Heart left ventricle (tissue), 16 donors: ENCODE measurements around the gene TSPAN31. TPM values are rescaled to one million over a fixed set of nuclear protein-coding genes. Genes with fewer than 3 reads are reported as not detected.

Experiments
- ATAC-seq, 4 donors: fragments of 200-7000 bp; cut with Tn5 transposase; one replicate each; pipeline ENCODE4 v1.9.1; 2020 to 2022; ENCODE audit warnings: moderate library complexity in 4 of 4, mild to moderate bottlenecking in 3 of 4, moderate number of reproducible peaks in 1 of 4
- DNase-seq, 5 donors: peaks; one replicate each; pipeline ENCODE4 v3.0.0-alpha.2; 2020
- H3K27ac ChIP-seq, 12 donors: fragments of 200-600 bp; sonication (generic) in 4 of 12; one replicate each; pipeline versions ENCODE4 v1.5.0 to v1.8.0; 2016 to 2022; ENCODE audit warnings: mild to moderate bottlenecking in 2 of 12
- H3K27me3 ChIP-seq, 9 donors: fragments of 200-600 bp; sonication (generic) in 2 of 9; one replicate each; pipeline versions ENCODE4 v1.5.1 to v1.8.0; 2016 to 2022; ENCODE audit warnings: mild to moderate bottlenecking in 3 of 9
- H3K36me3 ChIP-seq, 9 donors: fragments of 200-600 bp; sonication (generic) in 2 of 9; one replicate each; pipeline versions ENCODE4 v1.5.0 to v1.8.0; 2018 to 2022; ENCODE audit warnings: mild to moderate bottlenecking in 2 of 9
- H3K4me1 ChIP-seq, 12 donors: fragments of 200-600 bp; sonication (generic) in 4 of 12; one replicate each; pipeline versions ENCODE4 v1.5.0 to v1.8.0; 2016 to 2022; ENCODE audit warnings: mild to moderate bottlenecking in 3 of 12
- H3K4me3 ChIP-seq, 12 donors: fragments of 200-600 bp; sonication (generic) in 4 of 12; one replicate each; pipeline versions ENCODE4 v1.5.0 to v1.8.0; 2017 to 2022; ENCODE audit warnings: mild to moderate bottlenecking in 9 of 12, moderate library complexity in 4 of 12
- H3K9me3 ChIP-seq, 12 donors: fragments of 200-600 bp; sonication (generic) in 4 of 12; one replicate each; pipeline versions ENCODE4 v1.5.0 to v1.8.0; 2016 to 2022; ENCODE audit warnings: mild to moderate bottlenecking in 1 of 12
- POLR2A ChIP-seq, 2 donors: fragments of 450-650 bp; IDR thresholded peaks; one replicate each; pipeline ENCODE4 v1.6.1; 2017; ENCODE audit warnings: antibody characterized with exemption in 2 of 2, mild to moderate bottlenecking in 2 of 2, moderate library complexity in 2 of 2
- WGBS, 4 donors: extraction: QIAGEN DNeasy Blood & Tissue Kit in 2 of 4; methylation state at CpG; one replicate each; pipeline versions ENCODE4 v1.1.5 to v1.1.7; 2013 to 2018; 5-methylcytosine and 5-hydroxymethylcytosine counted together
- intact Hi-C, 10 donors: fragments of 100-400 bp; cut with DNase I; formaldehyde crosslinking; loops; one replicate each; pipeline versions ENCODE4 v1.11.1 to v1.14.2; 2022
- long read RNA-seq, 3 donors: library from polyadenylated mRNA; unstranded; transcript quantifications; one replicate each; pipeline ENCODE4 v2.0.0, GENCODE V29; 2020 to 2021
- polyA plus RNA-seq, 2 donors: library from polyadenylated mRNA; stranded (reverse); fragments of 200-250 nt; gene quantifications; one replicate each; pipeline ENCODE4 v1.2.3, GENCODE V29; 2013
- total RNA-seq, 9 donors: library from RNA; depleted of rRNA in 2 of 9; stranded (reverse); fragments of >200 nt in 2 of 9; fragmentation: NEBNext Ultra II Directional in 3 of 9; extraction: Animal tissue kit (Norgen Biotek cat#: 25700) in 3 of 9; gene quantifications; one replicate each; pipeline versions ENCODE4 v1.1.0 to v1.2.4, GENCODE V29; 2016 to 2023
- TF ChIP-seq, protein P1 (sequence below), 12 donors: fragments of 200-600 bp; sonication (generic) in 4 of 12; IDR thresholded peaks; one replicate each; pipeline versions ENCODE4 v1.5.0 to v1.8.0; 2018 to 2022; ENCODE audit warnings: antibody characterized with exemption in 12 of 12, mild to moderate bottlenecking in 5 of 12
- donor health status: ischemic (EF 13 %, LVEDD 7.1; RV severe dilation, severe dysfunction).
- donor health status: healthy with polysubstance abuse.
- donor health status: DM: no; HTN: yes; CAD: no.
- donor health status: DM: no; HTN: no; CAD: no.
- donor health status: ischemic (EF 25% LVEDD 6.9; RV normal size, moderate dysfunction).
- donor health status: ischemic (EF 25% LVEDD 5.7; RV mildly dilated, moderate dysfunction).
- donor health status: healthy.
- donor health status: DM: yes; HTN: yes; CAD: no.
- donor health status: ischemic (EF 35%, LVEDD 5.7; RV mildly dilated, moderate dysfunction).
- donor health status: nonischemic (EF 11% LVEDD 7.7; RV severe dilation, severe dysfunction).
- donor health status: DM: yes; HTN: yes; CAD: no.
- donor health status: PGD.
- donor health status: ischemic (EF 29% LVEDD 5.4; RV normal size, mild dysfunction).
- donor health status: nonischemic (EF 23%, LVEDD 6.1; RV moderate dilation, normal function).

TSPAN31 gene, protein sequence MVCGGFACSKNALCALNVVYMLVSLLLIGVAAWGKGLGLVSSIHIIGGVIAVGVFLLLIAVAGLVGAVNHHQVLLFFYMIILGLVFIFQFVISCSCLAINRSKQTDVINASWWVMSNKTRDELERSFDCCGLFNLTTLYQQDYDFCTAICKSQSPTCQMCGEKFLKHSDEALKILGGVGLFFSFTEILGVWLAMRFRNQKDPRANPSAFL
- 10 to 100 TPM; 27.2 to 59.3 (median 31.4) TPM for total RNA-seq
- 10 to 100 TPM; 31.1 to 41.2 TPM for polyA plus RNA-seq
- long read RNA-seq, donor 1, transcript TSPAN31-201 (6 exons, 1,849 nt) = major isoform, 19 of 53 reads
- long read RNA-seq, donor 1, partial matches to known transcripts = 28 of 53 reads
- long read RNA-seq, donor 1, other reads (novel, unspliced or antisense) = 6 of 53 reads
- long read RNA-seq, donor 2, transcript TSPAN31-201 (6 exons, 1,849 nt) = major isoform, 140 of 173 reads
- long read RNA-seq, donor 2, partial matches to known transcripts = 15 of 173 reads
- long read RNA-seq, donor 2, other reads (novel, unspliced or antisense) = 16 of 173 reads
- long read RNA-seq, donor 3, transcript TSPAN31-201 (6 exons, 1,849 nt) = major isoform, 14 of 34 reads
- long read RNA-seq, donor 3, partial matches to known transcripts = 17 of 34 reads
- long read RNA-seq, donor 3, other reads (novel, unspliced or antisense) = 3 of 34 reads

DNA sequence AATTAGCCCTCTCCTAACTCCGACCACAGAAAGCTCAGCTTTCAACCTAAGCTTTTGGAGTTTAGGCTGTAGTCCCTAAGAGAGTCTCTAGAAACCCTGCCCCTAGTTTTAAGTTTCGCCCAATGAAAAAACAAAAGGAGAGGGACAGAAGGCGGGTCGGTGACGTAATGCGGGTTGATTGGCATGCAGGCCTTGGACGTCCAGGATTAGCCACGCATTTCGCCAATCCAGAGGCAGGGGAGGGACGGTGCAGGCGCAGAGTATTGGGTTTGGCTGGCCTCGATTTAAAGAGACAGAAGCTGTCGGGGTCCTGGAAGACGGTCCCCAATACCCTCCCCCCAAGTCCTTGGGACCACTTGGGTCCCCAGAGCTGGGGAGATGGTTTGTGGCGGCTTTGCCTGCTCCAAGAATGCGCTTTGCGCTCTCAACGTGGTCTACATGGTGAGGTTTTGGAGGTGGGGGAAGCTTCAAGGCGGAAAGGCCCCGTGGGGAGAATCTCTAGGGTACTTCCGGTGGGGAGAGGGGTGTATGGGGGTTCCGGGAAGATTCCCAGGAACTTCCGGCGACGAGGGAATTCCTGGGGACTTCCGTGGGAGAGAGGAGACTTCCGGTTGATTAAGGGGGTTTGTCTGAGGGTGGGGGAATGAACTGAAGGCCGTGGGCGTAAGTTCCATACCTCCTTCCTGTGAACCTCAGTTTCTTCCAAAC is at the start of gene TSPAN31:
TSS of gene TSPAN31 (plus strand) at position 263 of the 708 bp plus-strand sequence. CDS start at position 379, 116 bp downstream.
- H3K4me3 ChIP-seq = peak within 1 kb of the TSS; percentile 65 to 97 (median 84)
- TF ChIP-seq, protein P1, sequence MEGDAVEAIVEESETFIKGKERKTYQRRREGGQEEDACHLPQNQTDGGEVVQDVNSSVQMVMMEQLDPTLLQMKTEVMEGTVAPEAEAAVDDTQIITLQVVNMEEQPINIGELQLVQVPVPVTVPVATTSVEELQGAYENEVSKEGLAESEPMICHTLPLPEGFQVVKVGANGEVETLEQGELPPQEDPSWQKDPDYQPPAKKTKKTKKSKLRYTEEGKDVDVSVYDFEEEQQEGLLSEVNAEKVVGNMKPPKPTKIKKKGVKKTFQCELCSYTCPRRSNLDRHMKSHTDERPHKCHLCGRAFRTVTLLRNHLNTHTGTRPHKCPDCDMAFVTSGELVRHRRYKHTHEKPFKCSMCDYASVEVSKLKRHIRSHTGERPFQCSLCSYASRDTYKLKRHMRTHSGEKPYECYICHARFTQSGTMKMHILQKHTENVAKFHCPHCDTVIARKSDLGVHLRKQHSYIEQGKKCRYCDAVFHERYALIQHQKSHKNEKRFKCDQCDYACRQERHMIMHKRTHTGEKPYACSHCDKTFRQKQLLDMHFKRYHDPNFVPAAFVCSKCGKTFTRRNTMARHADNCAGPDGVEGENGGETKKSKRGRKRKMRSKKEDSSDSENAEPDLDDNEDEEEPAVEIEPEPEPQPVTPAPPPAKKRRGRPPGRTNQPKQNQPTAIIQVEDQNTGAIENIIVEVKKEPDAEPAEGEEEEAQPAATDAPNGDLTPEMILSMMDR (IDR thresholded peaks at IDR 0.05) = no peak
- TF ChIP-seq POLR2A (IDR thresholded peaks at IDR 0.05) = peak; percentile 20 to 82

DNA sequence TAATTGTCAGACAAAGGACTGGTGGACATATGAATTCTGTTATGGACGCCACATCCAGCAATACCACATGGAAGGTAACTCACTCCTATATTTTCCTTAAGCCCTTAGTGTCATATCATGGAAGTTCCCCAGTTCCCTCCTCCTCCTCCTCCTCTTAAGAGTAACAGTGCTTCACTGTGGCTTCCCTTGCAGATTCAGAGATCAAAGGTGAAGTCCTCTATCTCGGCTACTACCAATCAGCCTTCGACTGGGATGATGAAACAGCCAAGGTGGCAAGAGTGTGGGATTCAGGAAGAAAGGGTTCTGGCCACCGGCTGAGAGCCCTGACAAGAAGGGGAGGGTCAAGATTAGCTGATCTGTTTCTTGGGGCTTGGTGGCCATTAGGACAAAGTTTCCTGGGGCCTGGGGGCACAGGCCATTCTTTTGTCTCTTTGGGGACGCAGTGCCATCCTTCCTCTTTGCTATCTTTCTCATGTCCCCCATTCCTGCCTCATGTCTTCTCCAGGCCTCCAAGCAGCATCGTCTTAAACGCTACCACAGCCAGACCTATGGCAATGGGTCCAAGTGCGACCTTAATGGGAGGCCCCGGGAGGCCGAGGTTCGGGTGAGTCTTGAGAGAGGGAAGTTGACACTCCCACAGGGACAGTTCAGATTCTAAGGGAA is 48.9 kb upstream of the TSPAN31 start:
- Histone ChIP-seq H3K4me1 (peaks cover 0 to 15% (median 10%) of the 10 kb centered on the region in 12 donors), H3K9me3 (peaks cover 0 to 4% (median 0%) of the 10 kb centered on the region in 12 donors), H3K4me3 (no peak overlapping the region), H3K36me3 (peaks cover 0 to 50% (median 30%) of the 10 kb centered on the region in 9 donors), H3K27me3 (no peaks in the 10 kb centered on the region), H3K27ac (no peak overlapping the region)
- ATAC-seq = no peak
- no peak for DNase-seq
- TF ChIP-seq, protein P1 (IDR thresholded peaks at IDR 0.05) = no peak
- no peak for TF ChIP-seq POLR2A (IDR thresholded peaks at IDR 0.05)
- 90 to 94% (median 93%) methylated on average over 11 of the region's 11 CpGs for WGBS, 4 donors
- intact Hi-C loops = loop anchor here in 1 of 10 donors (10.0 kb wide), 1 partner anchor 111 kb away; no protein-coding TSS in a partner anchor

More for the DNA sequence above, at the start of gene TSPAN31:
- intact Hi-C loops = no loop called here
- ATAC-seq = peak; percentile 94 to 97 (median 95)
- H3K27me3 ChIP-seq = peaks cover 0 to 15% (median 0%) of the 10 kb centered on the region in 9 donors
- DNase-seq = peak; percentile 96 to 99 (median 99)
- H3K9me3 ChIP-seq = no peaks in the 10 kb centered on the region
- H3K4me1 ChIP-seq = peaks cover 0 to 47% (median 10%) of the 10 kb centered on the region in 12 donors
- peak within 1 kb of the TSS; percentile 91 to 98 (median 97) for H3K27ac ChIP-seq
- H3K36me3 ChIP-seq = peaks cover 0 to 39% (median 37%) of the 10 kb centered on the region in 9 donors
- 0% methylated on average over 28 to 29 of the region's 29 CpGs for WGBS, 4 donors

DNA sequence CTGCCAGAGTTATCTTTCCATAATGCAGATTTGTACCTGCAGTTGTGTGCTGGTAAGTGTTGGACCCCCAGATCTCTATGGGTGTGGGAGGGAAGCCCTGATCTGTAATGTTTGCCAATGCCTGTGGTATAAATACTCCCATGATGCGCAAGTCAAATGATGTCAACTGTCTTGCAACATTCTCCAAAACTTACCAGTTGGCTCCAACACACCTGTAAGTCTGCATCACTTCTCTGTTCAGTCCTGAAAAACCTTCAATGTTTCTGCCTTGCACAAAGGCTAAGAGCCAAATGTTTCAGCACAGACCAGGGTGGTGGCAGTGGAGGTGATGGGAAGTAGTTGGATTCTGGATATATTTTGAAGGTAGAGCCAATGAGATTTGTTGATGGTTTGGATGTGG is 47.8 kb upstream of the TSPAN31 start:
- 94 to 100% (median 98%) methylated on average over 1 of the region's 1 CpG for WGBS, 4 donors

More for the DNA sequence above, 47.8 kb upstream of the TSPAN31 start:
- peaks cover 0 to 15% (median 10%) of the 10 kb centered on the region in 12 donors for H3K4me1 ChIP-seq
- H3K36me3 ChIP-seq = peaks cover 0 to 60% (median 34%) of the 10 kb centered on the region in 9 donors
- ATAC-seq (no peak), DNase-seq (no peak)
- H3K9me3 ChIP-seq = no peaks in the 10 kb centered on the region
- no peak overlapping the region for H3K27ac ChIP-seq
- intact Hi-C loops = loop anchor here in 1 of 10 donors (10.0 kb wide), 1 partner anchor 112 kb away; no protein-coding TSS in a partner anchor
- TF ChIP-seq, protein P1 (IDR thresholded peaks at IDR 0.05) = no peak
- no peak for TF ChIP-seq POLR2A (IDR thresholded peaks at IDR 0.05)
- H3K27me3 ChIP-seq = no peaks in the 10 kb centered on the region
- H3K4me3 ChIP-seq = no peak overlapping the region
